C4-2B (cell line): Measurements from ENCODE around the gene NADSYN1.

Experiments used
- H3K27ac ChIP-seq: fragments of 450-650 bp; 2 replicates; pipeline ENCODE4 v1.5.1; 2017
- CTCF ChIP-seq: fragments of 450-650 bp; conservative IDR thresholded peaks from 2 replicates; pipeline ENCODE4 v1.5.1; 2017; ENCODE audit warnings: mild to moderate bottlenecking
- ZFX ChIP-seq: fragments of 450-650 bp; IDR thresholded peaks from 2 replicates; pipeline ENCODE4 v1.6.1; 2017

Gene NADSYN1

GRCh38 chr11:71426413-71426812 lies 26.6 kb upstream of the NADSYN1 start:
- TF ChIP-seq ZFX (no peak), CTCF (no peak)
- no peak overlapping the region for H3K27ac ChIP-seq

GRCh38 chr11:71428861-71429435 lies 24.1 kb upstream of the NADSYN1 start:
- TF ChIP-seq CTCF, result no peak
- no peak for TF ChIP-seq ZFX
- H3K27ac ChIP-seq, result no peak overlapping the region

- TF ChIP-seq ZFX, result no peak
- no peak for TF ChIP-seq CTCF
- no peak overlapping the region for H3K27ac ChIP-seq
Measured at GRCh38 chr11:71429701-71430100, 23.3 kb upstream of the NADSYN1 start.

- H3K27ac ChIP-seq, result no peak overlapping the region
- TF ChIP-seq CTCF (no peak), ZFX (no peak)
Measured at GRCh38 chr11:71430166-71430565, 22.8 kb upstream of the NADSYN1 start.

GRCh38 chr11:71431271-71431670 lies 21.7 kb upstream of the NADSYN1 start:
- no peak for TF ChIP-seq ZFX
- no peak for TF ChIP-seq CTCF
- no peak overlapping the region for H3K27ac ChIP-seq

- TF ChIP-seq CTCF (no peak), ZFX (no peak)
- H3K27ac ChIP-seq, result peak overlapping the region; percentile 8
Measured at GRCh38 chr11:71432761-71433647, 20.0 kb upstream of the NADSYN1 start.
